DMS53 (cell line): Measurements from ENCODE around the gene TBC1D5.

Experiments
- DNase-seq: peaks from one replicate; lab custom pipeline; 2025; lab: John Stamatoyannopoulos, UW

TBC1D5 gene

DNA sequence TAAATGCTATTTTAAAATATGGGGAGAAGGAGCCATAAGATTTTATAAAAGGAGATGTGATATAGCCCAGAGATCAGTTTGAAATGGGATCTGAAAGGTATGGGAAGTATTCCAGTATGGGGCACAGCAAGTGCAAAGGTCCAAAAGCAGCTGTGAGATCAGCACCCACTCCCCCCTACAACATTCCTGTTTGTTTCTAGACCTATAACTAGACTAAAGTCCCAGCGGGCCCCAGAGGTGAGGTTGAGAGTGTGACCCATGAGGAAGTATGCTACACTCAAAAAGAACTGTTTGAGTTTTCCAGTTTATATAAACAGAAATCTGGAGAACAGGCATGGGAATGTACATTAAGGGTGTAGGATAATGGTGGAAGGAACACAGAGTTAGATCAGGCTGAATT lies 152.5 kb downstream of the TBC1D5 start:
- no peak for DNase-seq

DNA sequence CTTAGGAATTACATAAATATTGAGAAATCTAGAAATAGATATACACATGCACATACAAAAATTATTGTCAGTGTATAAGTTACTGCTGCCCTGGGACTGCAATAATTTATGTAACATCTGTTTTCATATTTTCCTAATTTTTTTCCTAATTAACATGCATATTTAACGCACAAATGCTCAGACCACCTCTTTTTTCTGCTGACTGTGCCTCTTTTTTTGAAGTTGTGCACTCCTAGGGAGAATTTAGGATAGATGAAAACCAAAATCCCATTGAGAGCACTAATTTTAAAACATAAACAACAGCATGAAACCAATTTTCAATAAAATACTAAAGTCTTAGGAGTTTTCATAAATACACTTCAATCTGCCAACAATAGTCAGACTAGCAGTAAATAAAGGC lies 154.0 kb downstream of the TBC1D5 start:
- DNase-seq: no peak

DNA sequence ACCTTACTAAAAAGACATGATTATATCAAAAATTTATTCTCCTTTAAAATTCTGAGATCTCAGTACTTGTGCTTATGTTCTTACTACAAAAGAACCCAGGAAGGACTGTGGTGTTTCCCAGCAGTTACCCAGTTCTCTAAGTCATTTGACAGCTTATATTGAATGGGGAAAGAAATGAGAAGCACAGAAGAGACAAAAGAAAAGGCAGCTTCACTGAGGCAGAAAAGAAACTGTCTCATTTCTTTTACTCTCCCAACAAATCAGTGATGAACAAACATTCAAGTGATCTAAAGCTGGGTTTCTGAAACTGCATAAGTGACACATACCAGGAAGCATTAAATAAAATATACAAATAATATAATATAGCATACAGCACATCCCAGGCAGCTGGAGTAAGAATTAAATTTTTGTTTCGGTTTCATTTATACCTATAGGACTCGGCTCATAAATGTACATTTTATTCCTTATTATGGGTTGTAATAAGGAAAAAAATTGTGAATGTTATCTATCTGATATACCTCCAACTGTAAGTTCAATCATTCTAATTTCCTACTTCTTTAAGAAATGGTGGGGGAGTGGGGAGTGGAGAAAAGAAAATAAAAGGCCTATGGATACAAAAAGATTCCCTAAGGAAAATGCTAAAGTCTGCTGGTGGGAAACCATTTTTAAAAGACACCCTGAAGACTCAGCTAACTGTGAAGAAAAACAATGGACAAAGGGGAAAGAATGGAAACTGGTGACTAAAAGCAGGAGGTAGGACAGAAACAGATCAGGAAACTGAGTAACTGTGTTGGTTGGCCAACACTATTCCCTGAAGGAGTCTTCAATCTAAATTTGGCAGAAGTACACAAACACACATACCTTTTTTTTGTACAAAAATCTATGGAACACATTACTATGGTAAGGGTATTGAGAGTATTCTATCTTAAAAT lies 156.8 kb downstream of the TBC1D5 start:
- peak; percentile 0 for DNase-seq

DNA sequence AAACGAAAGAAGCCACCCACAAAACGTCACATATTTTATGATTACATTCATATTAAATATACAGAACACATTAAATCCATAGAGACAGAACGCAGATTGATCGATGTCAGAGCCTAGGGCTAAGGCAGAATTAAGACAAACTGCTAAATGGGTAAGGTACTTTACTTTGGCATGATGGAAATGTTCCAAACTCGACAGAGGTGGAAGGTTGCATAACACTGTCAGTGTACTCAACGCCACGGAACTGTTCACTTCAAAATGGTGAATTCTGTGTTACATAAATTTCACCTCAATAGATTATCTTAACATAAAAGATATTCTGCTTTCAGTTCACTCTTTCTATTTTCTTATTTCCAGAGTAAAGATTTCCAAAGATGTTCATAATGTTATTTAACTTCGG lies 158.4 kb downstream of the TBC1D5 start:
- DNase-seq: no peak

DNA sequence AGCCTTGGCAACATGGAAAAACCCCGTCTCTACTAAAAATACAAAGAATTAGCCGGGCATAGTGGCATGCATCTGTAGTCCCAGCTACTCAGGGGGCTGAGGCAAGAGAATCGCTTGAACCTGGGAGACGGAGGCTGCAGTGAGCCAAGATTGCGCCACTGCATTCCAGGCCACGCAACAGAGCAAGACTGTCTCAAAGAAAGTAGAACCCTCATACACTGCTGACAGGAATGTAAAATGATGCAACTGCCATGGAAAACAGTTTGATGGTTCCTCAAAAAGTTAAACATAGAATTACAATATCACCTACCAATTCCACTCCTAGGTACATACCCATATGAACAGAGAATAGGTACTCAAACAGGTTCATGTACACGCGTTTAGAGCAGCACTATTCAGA lies 158.9 kb downstream of the TBC1D5 start:
- DNase-seq: no peak

DNA sequence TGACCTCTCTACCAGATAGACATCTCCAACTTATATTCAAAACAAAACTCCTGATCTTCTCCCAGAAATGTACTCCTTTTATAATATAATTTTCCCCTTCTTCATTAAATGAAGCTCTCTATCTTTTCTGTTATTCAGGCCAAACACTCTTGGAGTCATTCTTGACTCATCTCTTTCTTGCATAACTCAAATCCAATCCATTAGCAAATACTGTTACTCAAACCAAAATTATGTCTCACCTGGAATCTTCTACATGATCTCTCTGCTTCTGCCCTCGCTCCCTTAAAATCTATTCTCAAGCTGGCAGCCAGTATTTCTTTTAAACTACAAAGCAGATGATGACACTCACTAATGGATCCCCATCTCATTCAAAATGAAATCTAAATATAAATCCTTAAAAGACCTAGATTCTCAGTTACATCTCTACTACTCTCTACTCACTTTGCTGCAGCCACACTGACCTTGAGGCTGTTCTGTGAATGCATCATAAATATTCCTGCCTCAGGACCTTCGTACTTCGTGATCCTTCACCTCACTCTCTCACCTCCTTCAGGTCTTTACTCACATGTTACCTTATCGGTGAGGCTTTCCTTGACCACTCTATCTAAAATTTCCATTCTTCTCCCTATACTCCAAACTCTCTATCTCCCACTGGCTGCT lies 160.9 kb downstream of the TBC1D5 start:
- DNase-seq: no peak

DNA sequence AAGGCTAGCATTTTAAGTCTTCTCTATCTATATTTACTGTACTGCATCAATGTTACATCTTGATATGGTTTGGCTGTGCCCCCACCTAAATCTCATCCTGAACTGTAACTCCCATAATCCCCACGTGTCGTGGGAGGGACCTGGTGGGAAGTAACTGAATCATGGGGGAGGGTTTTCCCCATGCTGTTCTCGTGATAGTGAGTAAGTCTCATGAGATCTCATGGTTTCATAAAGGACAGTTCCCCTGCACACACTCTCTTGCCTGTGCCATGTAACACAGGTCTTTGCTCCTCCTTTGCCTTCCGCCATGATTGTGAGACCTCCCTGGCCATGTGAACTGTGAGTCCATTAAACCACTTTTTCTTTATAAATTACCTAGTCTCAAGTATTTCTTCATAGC lies 161.5 kb downstream of the TBC1D5 start:
- DNase-seq: no peak

DNA sequence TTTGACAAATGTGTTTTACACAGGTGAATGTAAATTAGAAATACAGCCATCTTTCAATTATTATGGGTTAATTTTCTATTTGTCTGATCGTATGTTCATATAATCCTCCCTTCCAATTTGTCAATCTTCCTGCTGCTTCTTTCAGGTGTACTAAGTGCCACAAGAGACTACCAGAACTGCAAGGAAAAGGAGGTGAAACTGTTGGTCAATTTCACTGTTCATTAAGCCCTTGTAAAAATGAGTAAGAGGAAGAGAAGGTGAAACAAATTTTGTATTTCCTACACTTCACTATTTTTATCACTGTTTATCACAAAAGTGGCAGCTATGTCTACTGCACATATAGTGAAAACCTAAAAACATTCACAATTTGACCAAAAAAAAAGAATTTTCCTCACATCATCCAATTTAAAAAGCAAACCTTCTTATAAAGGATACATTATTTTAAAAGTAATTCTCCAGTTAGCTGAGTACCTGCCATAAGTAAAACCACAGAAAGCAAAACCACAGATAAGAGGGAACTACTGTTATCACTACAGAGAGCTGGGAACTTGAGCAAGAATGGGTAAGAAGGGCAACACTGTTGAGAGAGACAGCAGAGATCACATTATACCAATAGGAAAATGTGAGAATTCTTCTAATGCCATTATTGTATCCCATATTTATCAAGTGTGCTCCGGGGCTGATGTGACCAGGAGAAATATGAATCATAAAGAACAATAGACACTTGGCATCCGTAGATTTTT lies 163.0 kb downstream of the TBC1D5 start:
- DNase-seq: no peak

DNA sequence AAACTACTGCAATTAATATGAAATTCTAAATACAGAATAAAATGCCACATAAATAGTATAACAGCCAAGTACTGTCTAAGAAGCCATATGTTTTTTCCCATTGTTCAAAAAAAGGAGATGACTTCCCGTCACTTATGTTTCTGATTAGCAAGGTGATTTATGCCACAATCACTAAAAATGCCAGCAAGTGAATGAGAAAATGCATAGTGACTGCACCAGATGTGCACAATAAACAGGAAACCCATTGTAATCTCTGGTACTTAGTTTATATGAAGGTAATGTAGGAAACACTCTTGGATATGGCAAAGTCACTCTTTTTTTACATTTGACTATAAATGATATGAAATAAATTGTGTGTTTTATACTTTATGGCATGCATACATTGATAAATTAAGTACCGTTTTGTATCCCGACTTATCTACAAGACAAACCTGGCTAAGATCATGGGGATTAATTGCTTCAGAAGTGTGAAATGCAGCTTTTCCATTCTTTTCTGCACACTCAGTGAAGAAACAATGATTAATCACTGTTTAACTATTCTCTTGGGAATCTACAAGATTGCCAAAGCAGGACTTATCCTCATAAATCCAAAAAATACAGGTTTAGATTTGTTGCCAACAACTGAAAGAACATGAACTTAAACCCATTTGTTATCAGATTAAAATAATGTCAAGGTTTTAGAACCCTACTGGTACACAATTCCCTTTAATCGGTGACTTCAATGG lies 164.5 kb downstream of the TBC1D5 start:
- DNase-seq: no peak

DNA sequence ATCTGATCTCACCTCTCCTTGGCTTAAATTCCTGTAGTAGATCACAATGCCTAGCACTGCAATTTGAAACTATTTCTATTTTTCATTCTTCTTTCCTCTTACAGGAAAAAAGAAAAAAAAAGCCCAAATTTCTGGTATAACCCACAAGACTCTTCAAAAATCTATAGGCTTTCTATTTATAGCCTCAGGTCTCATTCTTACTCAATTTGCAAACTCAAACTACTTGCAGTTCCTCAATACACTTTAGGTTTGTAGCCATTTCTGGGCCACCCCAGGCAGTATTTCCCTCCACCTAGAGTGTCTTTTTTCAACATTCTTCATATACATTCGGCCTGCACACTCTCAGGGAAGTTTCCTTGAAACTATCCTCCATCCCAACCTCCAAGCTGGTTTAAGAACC lies 169.0 kb downstream of the TBC1D5 start:
- no peak for DNase-seq

DNA sequence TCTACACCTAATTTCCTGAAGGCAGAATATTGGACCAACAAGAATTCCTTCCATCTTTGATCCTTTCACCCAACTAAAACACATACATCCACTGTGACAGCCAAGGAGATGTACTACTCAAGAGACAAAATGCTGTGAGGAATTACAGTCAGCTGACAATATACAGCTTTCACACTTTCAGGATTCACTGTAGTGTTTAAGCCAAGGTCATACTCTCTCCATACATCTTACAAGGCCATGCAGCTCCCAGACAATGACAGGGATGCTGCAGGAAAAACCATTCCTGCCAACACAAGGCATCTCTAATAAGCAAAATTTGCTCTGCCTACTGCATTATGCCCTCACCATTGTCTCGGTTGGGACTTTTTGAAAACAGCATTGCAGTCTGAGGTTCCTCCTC lies 170.7 kb downstream of the TBC1D5 start:
- no peak for DNase-seq

DNA sequence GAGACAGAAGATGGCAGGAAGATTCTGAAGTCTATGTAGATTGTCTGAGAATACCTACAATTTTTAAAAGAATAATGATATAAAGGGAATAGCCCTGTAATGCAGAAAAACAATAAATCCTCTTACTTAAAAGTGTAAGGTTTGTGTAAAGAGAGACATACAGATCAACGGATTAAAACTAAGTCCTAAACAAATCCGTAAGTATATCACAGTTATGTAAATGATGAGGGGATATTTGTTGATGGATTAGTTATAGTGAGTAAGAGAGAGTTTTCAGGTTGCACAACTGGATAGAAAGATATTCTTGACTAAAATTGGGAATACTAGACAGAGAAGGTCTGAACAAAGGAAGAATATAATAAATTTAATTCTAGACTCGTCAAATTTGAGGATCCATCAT lies 179.6 kb downstream of the TBC1D5 start:
- DNase-seq: no peak

DNA sequence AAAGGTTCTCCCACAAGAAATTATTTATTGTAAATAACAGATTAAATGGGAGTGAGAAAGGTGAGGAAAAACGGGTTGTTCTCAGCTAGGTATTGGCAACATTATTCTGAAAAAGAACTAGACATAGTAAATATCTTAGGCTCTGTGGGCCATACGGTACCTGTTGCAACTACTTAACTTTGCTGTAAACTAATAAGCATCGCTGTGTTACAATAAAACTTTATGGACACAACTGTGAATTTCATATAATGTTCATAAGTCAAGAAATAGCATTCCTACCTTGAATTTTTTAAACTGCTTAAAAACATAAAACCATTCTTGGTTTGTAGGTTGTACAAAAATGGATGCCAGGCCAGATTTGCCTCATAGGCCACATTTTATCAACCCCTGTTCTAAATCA lies 183.9 kb downstream of the TBC1D5 start:
- no peak for DNase-seq

DNA sequence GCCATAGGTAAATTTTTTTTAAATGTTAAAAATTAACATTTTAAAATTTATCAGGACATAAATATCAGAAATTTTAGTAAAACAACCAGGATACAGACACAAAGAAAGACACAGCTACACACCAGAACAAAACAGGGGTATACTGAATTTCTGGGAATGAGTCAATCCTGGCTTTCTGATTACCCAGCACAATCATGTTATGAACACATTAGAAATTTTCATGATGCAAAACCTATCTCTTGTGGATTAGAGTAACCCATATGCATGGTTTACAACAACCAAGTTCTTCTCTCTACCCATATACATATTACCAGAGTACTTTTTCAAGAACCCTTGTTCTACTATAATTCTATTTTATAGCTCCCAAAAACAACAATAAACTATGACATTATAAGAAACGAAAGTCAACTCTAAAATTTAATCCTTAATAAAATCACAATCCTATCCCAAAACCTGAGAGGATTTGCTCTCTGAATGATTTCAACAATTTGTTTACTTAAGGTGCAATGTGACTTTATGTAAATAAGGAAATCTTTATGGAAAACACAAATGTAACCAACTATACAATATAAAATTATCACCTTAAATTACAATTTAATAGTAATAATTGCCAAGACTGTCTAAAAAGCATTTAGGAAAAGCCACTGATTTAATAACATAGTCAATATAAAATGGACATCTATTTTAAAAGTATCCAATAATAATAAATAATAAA lies 184.5 kb downstream of the TBC1D5 start:
- DNase-seq: no peak

DNA sequence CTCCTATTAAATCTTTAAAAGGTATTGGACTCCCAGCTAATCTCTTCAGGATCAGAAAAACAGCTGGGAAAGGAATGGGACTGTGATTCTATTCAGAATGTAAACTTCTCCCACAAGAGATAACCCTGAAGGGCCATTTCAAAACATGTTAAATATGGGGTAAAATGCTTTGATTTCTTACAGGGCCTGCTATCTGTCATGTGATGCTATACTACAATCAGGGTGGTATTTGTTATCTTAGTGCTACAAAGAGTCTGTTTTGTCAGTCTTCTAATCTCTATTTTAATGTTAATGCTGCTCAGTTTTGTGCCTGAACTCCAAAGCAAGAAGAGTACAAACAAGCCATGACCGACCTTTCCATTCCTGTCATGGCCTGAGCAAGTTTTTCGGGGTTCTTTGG lies 186.9 kb downstream of the TBC1D5 start:
- DNase-seq: no peak

DNA sequence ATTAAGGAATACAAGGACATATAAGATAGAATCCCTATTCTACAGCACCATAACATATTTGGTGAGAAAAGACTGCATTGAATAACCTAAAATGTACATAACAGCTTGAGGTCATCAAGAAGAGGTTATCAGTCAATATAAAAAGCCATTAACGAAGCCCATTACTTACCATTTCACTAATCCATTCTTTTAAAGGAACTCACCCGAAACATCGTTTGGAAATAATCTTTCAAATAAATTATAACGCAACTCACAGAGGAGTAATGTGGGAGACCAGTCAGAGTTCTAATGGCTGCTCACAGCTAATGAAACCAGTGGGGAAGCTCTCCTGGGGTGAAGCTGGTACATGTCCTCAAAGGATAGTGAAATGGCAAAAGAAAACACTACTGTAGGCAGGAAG lies 188.4 kb downstream of the TBC1D5 start:
- DNase-seq: no peak

DNA sequence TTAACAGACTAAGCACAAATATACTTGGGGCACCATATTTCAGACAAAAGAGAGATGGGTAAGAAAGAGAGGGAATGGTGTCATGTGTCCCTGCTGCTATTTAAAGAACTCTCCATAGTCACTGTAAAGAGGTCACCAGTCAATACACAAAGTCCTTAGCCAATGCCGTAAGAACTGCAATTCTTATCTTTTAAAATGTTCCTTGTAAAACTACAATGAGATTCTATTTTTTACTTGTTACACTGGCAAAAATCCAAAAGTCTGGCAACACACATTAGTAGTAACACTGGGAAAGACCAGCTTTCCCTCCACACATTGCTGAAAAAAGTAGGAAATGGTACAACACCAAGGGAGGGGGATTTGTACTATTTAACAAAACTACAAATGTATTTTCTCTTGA lies 189.4 kb downstream of the TBC1D5 start:
- no peak for DNase-seq

DNA sequence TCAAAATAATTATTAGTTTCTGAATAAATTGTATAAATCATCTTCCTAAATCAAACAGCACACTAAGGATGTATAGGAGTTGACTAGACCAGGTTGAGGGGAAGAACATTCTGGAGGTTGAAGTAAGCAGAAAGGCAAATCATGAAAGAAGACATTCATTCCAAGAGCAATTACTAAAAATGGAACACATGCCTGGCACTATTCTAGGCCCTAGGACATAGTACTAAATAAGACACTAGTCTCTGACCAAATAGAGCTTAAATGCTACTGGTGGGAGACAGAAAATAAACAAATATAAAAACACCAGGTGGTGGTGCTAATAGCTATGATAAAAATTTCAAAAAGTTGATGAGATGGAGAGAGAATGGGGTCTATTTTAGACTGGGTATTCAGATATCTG lies 190.1 kb downstream of the TBC1D5 start:
- DNase-seq: no peak

DNA sequence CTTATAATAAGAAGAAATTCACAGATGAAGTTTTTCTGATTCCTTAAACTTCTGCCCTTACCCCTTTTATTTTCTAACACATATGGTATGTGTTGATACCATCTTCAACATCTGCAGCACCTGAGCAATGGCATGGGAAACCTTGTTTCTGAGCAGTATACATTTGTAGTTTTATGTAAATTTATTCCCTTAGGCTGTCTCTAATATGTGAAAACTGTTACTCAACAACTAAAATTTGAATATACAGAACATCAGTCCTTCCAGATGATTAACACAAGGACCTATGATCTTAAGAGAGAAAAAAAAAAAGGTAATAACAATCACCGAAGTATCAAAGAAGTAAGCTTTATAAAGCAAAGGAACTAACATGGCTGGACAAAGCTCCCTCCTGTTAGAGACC lies 190.5 kb downstream of the TBC1D5 start:
- no peak for DNase-seq

DNA sequence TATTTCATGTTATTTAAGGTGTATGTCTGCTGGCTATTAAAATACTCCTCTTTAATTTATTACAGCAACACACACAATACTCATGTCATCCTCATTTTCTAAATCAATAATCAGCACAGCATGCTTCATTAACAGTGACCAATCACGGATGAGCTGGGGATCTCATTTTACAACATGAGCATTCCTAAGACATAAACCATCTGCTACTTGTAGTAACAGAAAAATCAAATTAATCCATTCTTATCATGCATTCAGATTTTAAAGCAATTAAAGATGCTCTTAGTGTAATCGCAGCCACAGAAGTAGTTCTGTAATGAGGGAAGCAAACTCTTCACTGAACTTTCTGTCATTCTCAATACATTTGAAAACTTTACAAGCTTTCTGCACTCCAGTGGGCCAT lies 191.1 kb downstream of the TBC1D5 start:
- DNase-seq: no peak

DNA sequence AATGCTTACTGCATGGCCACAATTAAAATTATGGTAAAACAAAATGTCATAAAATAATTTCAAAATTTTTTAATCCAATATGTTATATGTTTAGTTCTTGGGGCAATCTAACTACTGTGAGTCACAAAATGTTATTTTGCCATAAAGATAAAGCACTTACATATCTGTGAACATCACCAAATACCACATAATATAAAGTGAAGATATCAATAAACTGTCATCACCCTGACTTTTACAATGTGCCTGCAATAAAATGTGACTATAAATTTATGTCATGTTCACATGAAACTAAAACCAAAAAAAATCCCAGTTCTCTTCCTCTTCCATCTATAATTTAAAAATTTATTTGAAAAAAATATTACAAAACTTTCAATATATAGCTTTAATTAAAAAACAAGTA lies 191.8 kb downstream of the TBC1D5 start:
- no peak for DNase-seq
